Activated CD4-positive, alpha-beta memory T cell treated with anti-CD3 and anti-CD28 coated beads for 36 hours (primary cell): ENCODE data around the gene CALD1. TPM values are rescaled to one million over a fixed set of nuclear protein-coding genes. Genes with fewer than 3 reads are reported as not detected.

ENCODE experiments used
- CTCF ChIA-PET: fragments of 350-600 bp; sonication (Branson Sonifier 250); formaldehyde crosslinking; loops from one replicate; lab custom pipeline; 2021; ENCODE audit warnings: antibody characterized with exemption, inconsistent platforms; lab: Charles Lee
- POLR2A ChIA-PET: fragments of 350-600 bp; sonication (Branson Sonifier 250); formaldehyde crosslinking; loops from one replicate; lab custom pipeline; 2021; ENCODE audit warnings: antibody characterized with exemption; lab: Charles Lee
- DNase-seq: peaks from one replicate; pipeline ENCODE4 v3.0.0-alpha.2; 2020
- H3K27ac Mint-ChIP-seq: one replicate; pipeline ENCODE4 v1.8.0; 2021; ENCODE audit warnings: mixed read lengths
- H3K27me3 Mint-ChIP-seq: one replicate; pipeline ENCODE4 v1.8.0; 2021; ENCODE audit warnings: mixed read lengths
- H3K36me3 Mint-ChIP-seq: one replicate; pipeline ENCODE4 v1.8.0; 2021; ENCODE audit warnings: mixed read lengths
- H3K4me1 Mint-ChIP-seq: one replicate; pipeline ENCODE4 v1.8.0; 2021; ENCODE audit warnings: low read depth, mixed read lengths
- H3K4me3 Mint-ChIP-seq: one replicate; pipeline ENCODE4 v1.8.0; 2021; ENCODE audit warnings: mild to moderate bottlenecking, mixed read lengths
- H3K9me3 Mint-ChIP-seq: one replicate; pipeline ENCODE4 v1.8.0; 2021; ENCODE audit warnings: mixed read lengths
- intact Hi-C: fragments of 100-400 bp; cut with micrococcal nuclease; formaldehyde crosslinking; loops from one replicate; pipeline ENCODE4 v1.15.1; 2023
- total RNA-seq, 2 experiments: library from RNA; stranded (reverse); gene quantifications; one replicate each; pipeline ENCODE4 v1.2.3, GENCODE V29; 2021

The CALD1 gene
- total RNA-seq, 2 experiments from 2014 or later, result 7.1 to 7.5 TPM

- no peaks in the 10 kb centered on the region for H3K9me3 Mint-ChIP-seq
- H3K4me1 Mint-ChIP-seq, result peaks cover 12% of the 10 kb centered on the region
- no peak overlapping the region for H3K27ac Mint-ChIP-seq
- ChIA-PET POLR2A (interaction anchor here (0.6 kb wide), 1 partner anchor 179 kb away, joined by 3 read pairs; no protein-coding TSS in a partner anchor), CTCF (no interaction called here)
- no peak for DNase-seq
- H3K36me3 Mint-ChIP-seq, result no peaks in the 10 kb centered on the region
- no peak overlapping the region for H3K4me3 Mint-ChIP-seq
- no peaks in the 10 kb centered on the region for H3K27me3 Mint-ChIP-seq
- intact Hi-C loops, result no loop called here
Observed at GRCh38 chr7:134910968-134911367, 131.5 kb downstream of the CALD1 start.

- POLR2A ChIA-PET, result no interaction called here
- intact Hi-C loops, result no loop called here
- CTCF ChIA-PET, result interaction anchor here (0.7 kb wide), 1 partner anchor 68 kb away, joined by 3 read pairs; no protein-coding TSS in a partner anchor
- no peak for DNase-seq
- H3K4me3 Mint-ChIP-seq, result no peak overlapping the region
- H3K27ac Mint-ChIP-seq, result no peak overlapping the region
- peaks cover 4% of the 10 kb centered on the region for H3K4me1 Mint-ChIP-seq
- no peaks in the 10 kb centered on the region for H3K36me3 Mint-ChIP-seq
- H3K9me3 Mint-ChIP-seq, result no peaks in the 10 kb centered on the region
- H3K27me3 Mint-ChIP-seq, result no peaks in the 10 kb centered on the region
Observed at GRCh38 chr7:134916171-134916883, 136.9 kb downstream of the CALD1 start.

GRCh38 chr7:134919240-134919641, 139.8 kb downstream of the CALD1 start:
- Mint-ChIP-seq H3K27ac (no peak overlapping the region), H3K4me1 (peaks cover 4% of the 10 kb centered on the region), H3K27me3 (no peaks in the 10 kb centered on the region), H3K4me3 (no peak overlapping the region), H3K36me3 (no peaks in the 10 kb centered on the region), H3K9me3 (no peaks in the 10 kb centered on the region)
- no peak for DNase-seq
- CTCF ChIA-PET, result no interaction called here
- intact Hi-C loops, result no loop called here
- POLR2A ChIA-PET, result no interaction called here

GRCh38 chr7:134920026-134920753, 140.8 kb downstream of the CALD1 start:
- no peak for DNase-seq
- Mint-ChIP-seq H3K27ac (no peak overlapping the region), H3K36me3 (no peaks in the 10 kb centered on the region), H3K27me3 (no peaks in the 10 kb centered on the region), H3K9me3 (no peaks in the 10 kb centered on the region), H3K4me3 (no peak overlapping the region), H3K4me1 (peaks cover 4% of the 10 kb centered on the region)
- intact Hi-C loops, result no loop called here
- POLR2A ChIA-PET, result interaction anchor here (0.8 kb wide), 1 partner anchor 67 kb away, joined by 3 read pairs; the partner anchor contains the start of gene AGBL3
- CTCF ChIA-PET, result no interaction called here

- intact Hi-C loops, result no loop called here
- POLR2A ChIA-PET, result no interaction called here
- no peak overlapping the region for H3K27ac Mint-ChIP-seq
- DNase-seq, result no peak
- no peak overlapping the region for H3K4me3 Mint-ChIP-seq
- CTCF ChIA-PET, result no interaction called here
- no peaks in the 10 kb centered on the region for H3K36me3 Mint-ChIP-seq
- no peaks in the 10 kb centered on the region for H3K27me3 Mint-ChIP-seq
- H3K9me3 Mint-ChIP-seq, result no peaks in the 10 kb centered on the region
- peaks cover 4% of the 10 kb centered on the region for H3K4me1 Mint-ChIP-seq
Observed at GRCh38 chr7:134922720-134923704, 143.6 kb downstream of the CALD1 start.

- Mint-ChIP-seq H3K9me3 (no peaks in the 10 kb centered on the region), H3K27ac (no peak overlapping the region), H3K4me1 (no peaks in the 10 kb centered on the region), H3K27me3 (no peaks in the 10 kb centered on the region), H3K36me3 (no peaks in the 10 kb centered on the region), H3K4me3 (no peak overlapping the region)
- ChIA-PET POLR2A (no interaction called here), CTCF (interaction anchor here (0.6 kb wide), 1 partner anchor 174 kb away, joined by 5 read pairs; no protein-coding TSS in a partner anchor)
- DNase-seq, result no peak
- intact Hi-C loops, result no loop called here
Observed at GRCh38 chr7:134925766-134926165, 146.3 kb downstream of the CALD1 start.

GRCh38 chr7:134926396-134926795, 147.0 kb downstream of the CALD1 start:
- POLR2A ChIA-PET, result no interaction called here
- H3K4me3 Mint-ChIP-seq, result no peak overlapping the region
- intact Hi-C loops, result no loop called here
- no peak overlapping the region for H3K27ac Mint-ChIP-seq
- no peaks in the 10 kb centered on the region for H3K9me3 Mint-ChIP-seq
- H3K27me3 Mint-ChIP-seq, result no peaks in the 10 kb centered on the region
- no peak for DNase-seq
- H3K4me1 Mint-ChIP-seq, result no peaks in the 10 kb centered on the region
- H3K36me3 Mint-ChIP-seq, result no peaks in the 10 kb centered on the region
- CTCF ChIA-PET, result no interaction called here

- H3K9me3 Mint-ChIP-seq, result no peaks in the 10 kb centered on the region
- no peaks in the 10 kb centered on the region for H3K4me1 Mint-ChIP-seq
- H3K27me3 Mint-ChIP-seq, result no peaks in the 10 kb centered on the region
- ChIA-PET CTCF (no interaction called here), POLR2A (no interaction called here)
- intact Hi-C loops, result no loop called here
- no peak overlapping the region for H3K4me3 Mint-ChIP-seq
- no peak for DNase-seq
- no peaks in the 10 kb centered on the region for H3K36me3 Mint-ChIP-seq
- H3K27ac Mint-ChIP-seq, result no peak overlapping the region
Observed at GRCh38 chr7:134927076-134927475, 147.6 kb downstream of the CALD1 start.

GRCh38 chr7:134927723-134928122, 148.3 kb downstream of the CALD1 start:
- H3K27me3 Mint-ChIP-seq, result no peaks in the 10 kb centered on the region
- ChIA-PET CTCF (no interaction called here), POLR2A (no interaction called here)
- H3K36me3 Mint-ChIP-seq, result no peaks in the 10 kb centered on the region
- DNase-seq, result no peak
- H3K27ac Mint-ChIP-seq, result no peak overlapping the region
- intact Hi-C loops, result no loop called here
- peaks cover under 1% of the 10 kb centered on the region for H3K4me1 Mint-ChIP-seq
- H3K4me3 Mint-ChIP-seq, result no peak overlapping the region
- H3K9me3 Mint-ChIP-seq, result no peaks in the 10 kb centered on the region

- DNase-seq, result no peak
- Mint-ChIP-seq H3K9me3 (no peaks in the 10 kb centered on the region), H3K27ac (no peak overlapping the region), H3K4me3 (no peak overlapping the region), H3K27me3 (no peaks in the 10 kb centered on the region), H3K36me3 (no peaks in the 10 kb centered on the region), H3K4me1 (peaks cover 9% of the 10 kb centered on the region)
- ChIA-PET POLR2A (no interaction called here), CTCF (no interaction called here)
- intact Hi-C loops, result no loop called here
Observed at GRCh38 chr7:134928554-134928953, 149.1 kb downstream of the CALD1 start.

- H3K9me3 Mint-ChIP-seq, result no peaks in the 10 kb centered on the region
- intact Hi-C loops, result no loop called here
- H3K4me3 Mint-ChIP-seq, result no peak overlapping the region
- ChIA-PET POLR2A (no interaction called here), CTCF (no interaction called here)
- DNase-seq, result no peak
- no peaks in the 10 kb centered on the region for H3K27me3 Mint-ChIP-seq
- no peak overlapping the region for H3K27ac Mint-ChIP-seq
- peaks cover 12% of the 10 kb centered on the region for H3K4me1 Mint-ChIP-seq
- no peaks in the 10 kb centered on the region for H3K36me3 Mint-ChIP-seq
Observed at GRCh38 chr7:134931487-134931886, 152.1 kb downstream of the CALD1 start.
